Vagina (tissue), 2 donors: ENCODE measurements around the gene ZNF527.

Source experiments
- CTCF ChIP-seq, 3 experiments: fragments of 450-650 bp in 2 of 3; fragments of 200-600 bp in 1 of 3; sonication (generic) in 1 of 3; IDR thresholded peaks; one replicate each; pipeline ENCODE4 v1.5.1; 2017 to 2019; ENCODE audit warnings: antibody characterized with exemption in 3 of 3, mild to moderate bottlenecking in 2 of 3, moderate library complexity in 2 of 3
- POLR2A ChIP-seq, 2 donors: fragments of 450-650 bp; IDR thresholded peaks; one replicate each; pipeline ENCODE4 v1.6.1; 2017; ENCODE audit warnings: antibody characterized with exemption in 2 of 2, mild to moderate bottlenecking in 2 of 2, moderate library complexity in 2 of 2

GRCh38 chr19:37333457-37333856 lies 37.4 kb upstream of the ZNF527 start:
- no peak for TF ChIP-seq CTCF (IDR thresholded peaks at IDR 0.05)
- no peak for TF ChIP-seq POLR2A (IDR thresholded peaks at IDR 0.05)
